ENCODE measurements around the gene CNIH3.

- TF ChIP-seq CTCF (IDR thresholded peaks at IDR 0.05) (no peak), EZH2 (IDR thresholded peaks at IDR 0.05) (no peak), EZH2phosphoT487 (IDR thresholded peaks at IDR 0.05) (no peak)
Observed at GRCh38 chr1:224722838-224723237, 106.7 kb downstream of the CNIH3 start.
